ENCODE results near the gene SLC12A5.

DNA sequence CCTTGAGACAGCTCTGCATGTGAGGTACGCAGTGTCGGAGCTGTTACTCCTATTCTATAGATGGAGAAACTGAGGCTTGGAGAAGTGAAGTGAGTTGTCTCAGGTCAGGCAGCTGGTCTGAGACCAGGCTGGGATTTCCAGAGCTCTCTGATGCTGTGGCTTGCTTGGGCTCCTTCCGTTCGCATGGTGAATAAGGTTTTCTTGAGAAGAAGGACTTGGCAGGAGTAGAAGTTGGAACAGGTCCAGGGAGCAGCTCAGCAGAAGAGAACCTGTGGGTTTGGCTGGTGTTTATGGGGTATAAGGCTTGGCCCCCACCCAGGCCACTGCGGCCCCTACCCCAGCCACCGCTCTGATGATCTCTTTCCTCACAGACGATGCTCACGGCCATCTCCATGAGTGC lies 7.4 kb downstream of the SLC12A5 start:
- TF ChIP-seq EZH2phosphoT487 (IDR thresholded peaks at IDR 0.05; ENCODE audit: insufficient read depth, low read depth) = no peak
- TF ChIP-seq EZH2 (IDR thresholded peaks at IDR 0.05; ENCODE audit: insufficient read depth, poor library complexity, severe bottlenecking) = no peak
